ENCODE measurements around the gene NSUN6.

GRCh38 chr10:18650404-18650997 lies 886 bp downstream of the NSUN6 start:
- TF ChIP-seq CTCF (IDR thresholded peaks at IDR 0.05) (no peak), POLR2A (IDR thresholded peaks at IDR 0.05) (no peak)

All from testis (tissue), 2 donors.